Mesothelial cell of epicardium (in vitro differentiated cells): ENCODE measurements around the gene OR6P1. TPM values are rescaled to one million over a fixed set of nuclear protein-coding genes. Genes with fewer than 3 reads are reported as not detected.

Experiments
- DNase-seq, 2 experiments: peaks; one replicate each; pipeline ENCODE4 v3.0.0; 2021; ENCODE audit warnings: low spot score in 2 of 2; ENCODE audit not compliant: unreplicated experiment in 2 of 2
- H3K27ac Mint-ChIP-seq: 2 replicates; pipeline ENCODE4 v1.8.0; 2021; ENCODE audit warnings: mixed read lengths
- H3K27me3 Mint-ChIP-seq: 2 replicates; pipeline ENCODE4 v1.8.0; 2021; ENCODE audit warnings: low read depth, mixed read lengths
- H3K36me3 Mint-ChIP-seq: 2 replicates; pipeline ENCODE4 v1.8.0; 2021; ENCODE audit warnings: mixed read lengths
- H3K4me1 Mint-ChIP-seq: 2 replicates; pipeline ENCODE4 v1.8.0; 2021; ENCODE audit warnings: mixed read lengths
- H3K4me3 Mint-ChIP-seq: 2 replicates; pipeline ENCODE4 v1.8.0; 2021; ENCODE audit warnings: mild to moderate bottlenecking, moderate library complexity, mixed read lengths
- H3K9me3 Mint-ChIP-seq: 2 replicates; pipeline ENCODE4 v1.8.0; 2021; ENCODE audit warnings: mixed read lengths
- total RNA-seq: library from RNA; stranded (reverse); gene quantifications from 3 replicates; pipeline ENCODE4 v1.2.1, GENCODE V29; 2021
- TF ChIP-seq, protein P1 (sequence below): fragments of 200-600 bp; sonication (generic); IDR thresholded peaks from one replicate; pipeline ENCODE4 v1.5.0; 2021; ENCODE audit warnings: antibody characterized with exemption; ENCODE audit not compliant: unreplicated experiment

The OR6P1 gene
- total RNA-seq, 1 donor from 2014 or later, result not detected

DNA sequence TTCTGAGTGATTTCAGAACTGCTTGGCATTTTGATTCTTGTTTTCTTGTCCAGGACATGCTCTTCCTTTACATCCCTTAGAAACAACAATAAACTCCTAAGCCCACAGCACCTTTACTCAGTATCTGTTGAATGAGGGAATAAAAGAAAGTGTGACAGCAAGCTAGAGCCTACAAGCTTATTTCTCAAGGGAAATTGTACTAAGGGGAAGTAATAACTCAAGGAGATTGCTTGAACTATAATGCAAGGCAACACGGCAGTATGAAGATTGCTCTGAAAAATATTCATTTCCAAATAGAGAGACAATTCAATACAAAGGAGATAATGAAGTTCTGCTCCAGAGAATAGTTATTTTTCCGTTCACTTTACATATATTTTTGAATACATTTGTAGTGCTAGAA is 6.5 kb downstream of the OR6P1 start:
- peak overlapping the region; percentile 13 for H3K27ac Mint-ChIP-seq
- H3K4me1 Mint-ChIP-seq, result peaks cover 3% of the 10 kb centered on the region
- H3K9me3 Mint-ChIP-seq, result peaks cover 11% of the 10 kb centered on the region
- peaks cover 2% of the 10 kb centered on the region for H3K27me3 Mint-ChIP-seq
- no peaks in the 10 kb centered on the region for H3K36me3 Mint-ChIP-seq
- TF ChIP-seq, protein P1, sequence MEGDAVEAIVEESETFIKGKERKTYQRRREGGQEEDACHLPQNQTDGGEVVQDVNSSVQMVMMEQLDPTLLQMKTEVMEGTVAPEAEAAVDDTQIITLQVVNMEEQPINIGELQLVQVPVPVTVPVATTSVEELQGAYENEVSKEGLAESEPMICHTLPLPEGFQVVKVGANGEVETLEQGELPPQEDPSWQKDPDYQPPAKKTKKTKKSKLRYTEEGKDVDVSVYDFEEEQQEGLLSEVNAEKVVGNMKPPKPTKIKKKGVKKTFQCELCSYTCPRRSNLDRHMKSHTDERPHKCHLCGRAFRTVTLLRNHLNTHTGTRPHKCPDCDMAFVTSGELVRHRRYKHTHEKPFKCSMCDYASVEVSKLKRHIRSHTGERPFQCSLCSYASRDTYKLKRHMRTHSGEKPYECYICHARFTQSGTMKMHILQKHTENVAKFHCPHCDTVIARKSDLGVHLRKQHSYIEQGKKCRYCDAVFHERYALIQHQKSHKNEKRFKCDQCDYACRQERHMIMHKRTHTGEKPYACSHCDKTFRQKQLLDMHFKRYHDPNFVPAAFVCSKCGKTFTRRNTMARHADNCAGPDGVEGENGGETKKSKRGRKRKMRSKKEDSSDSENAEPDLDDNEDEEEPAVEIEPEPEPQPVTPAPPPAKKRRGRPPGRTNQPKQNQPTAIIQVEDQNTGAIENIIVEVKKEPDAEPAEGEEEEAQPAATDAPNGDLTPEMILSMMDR, result no peak
- no peak for DNase-seq
- H3K4me3 Mint-ChIP-seq, result no peak overlapping the region

DNA sequence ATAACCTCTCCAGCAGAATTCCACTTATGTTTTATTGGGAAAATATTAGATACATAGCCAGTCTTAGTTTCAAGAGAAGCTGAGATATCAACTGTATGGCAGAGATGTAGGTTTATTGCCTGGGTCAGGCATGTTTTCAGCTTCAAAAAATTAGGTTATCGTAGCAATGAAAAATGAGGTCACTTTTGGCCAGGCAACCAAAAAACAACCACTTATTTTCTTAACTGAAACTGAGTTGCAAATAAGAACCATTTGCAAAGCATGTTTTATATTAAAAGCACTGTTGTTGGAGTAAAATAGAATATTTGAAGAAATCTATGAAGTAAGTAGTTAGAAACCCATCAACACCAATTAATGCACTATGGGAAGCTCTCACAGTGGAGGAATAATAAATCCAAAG is 10.7 kb downstream of the OR6P1 start:
- Mint-ChIP-seq H3K27me3 (no peaks in the 10 kb centered on the region), H3K27ac (peak overlapping the region; percentile 21), H3K4me3 (no peak overlapping the region), H3K4me1 (peaks cover 3% of the 10 kb centered on the region), H3K36me3 (no peaks in the 10 kb centered on the region), H3K9me3 (peaks cover 3% of the 10 kb centered on the region)
- TF ChIP-seq, protein P1, result no peak
- DNase-seq, result no peak

DNA sequence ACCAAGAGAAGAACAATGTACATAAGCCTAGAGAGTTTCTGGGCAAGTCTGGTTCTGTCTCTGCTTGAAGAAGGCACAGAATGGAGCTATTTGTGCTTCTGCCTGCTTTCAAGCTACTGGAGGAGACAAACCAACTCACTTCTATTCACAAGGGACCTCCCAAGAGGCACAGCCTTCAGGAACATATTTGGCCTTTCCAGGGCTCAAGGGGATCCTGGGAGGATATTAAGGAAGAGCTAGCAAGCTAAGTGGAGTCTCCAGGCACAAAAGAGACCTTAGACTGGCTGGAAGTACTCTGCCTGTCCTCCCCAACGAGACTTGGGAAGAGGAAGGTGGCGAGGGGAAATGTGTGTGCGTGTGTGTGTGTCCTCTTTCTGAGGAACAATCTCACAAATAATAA is 16.0 kb downstream of the OR6P1 start, which contains the start of gene OR6Y1:
Gene OR6Y1, minus strand, starts transcription at position 54 of the 400 bp plus-strand sequence. CDS start 6,300 bp downstream, outside the sequence.
- Mint-ChIP-seq H3K4me1 (peaks cover under 1% of the 10 kb centered on the region), H3K27me3 (peaks cover 3% of the 10 kb centered on the region), H3K36me3 (no peaks in the 10 kb centered on the region), H3K4me3 (no peak within 1 kb of the TSS), H3K9me3 (no peaks in the 10 kb centered on the region), H3K27ac (no peak within 1 kb of the TSS)
- TF ChIP-seq, protein P1, result no peak
- no peak for DNase-seq

DNA sequence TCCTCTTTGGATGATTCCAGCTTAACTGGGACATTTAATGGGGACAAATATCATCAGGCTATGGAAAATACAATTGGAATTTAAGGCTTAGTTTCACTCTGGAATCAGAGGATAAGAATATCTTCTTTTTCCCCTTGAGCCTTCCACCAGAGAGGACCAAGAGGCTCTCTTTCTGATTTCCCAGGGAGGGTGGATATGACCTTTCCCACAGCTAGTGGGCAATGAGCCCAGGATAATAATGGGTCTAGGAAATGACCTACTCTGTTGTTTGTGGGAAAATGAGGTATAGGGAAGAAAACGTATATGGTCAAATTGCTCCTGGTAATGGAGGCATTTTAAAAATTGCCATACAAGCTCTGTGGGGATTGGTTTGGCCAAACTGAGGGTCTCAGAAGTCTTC is 18.1 kb downstream of the OR6P1 start:
- Mint-ChIP-seq H3K4me1 (peaks cover 5% of the 10 kb centered on the region), H3K27me3 (peaks cover 3% of the 10 kb centered on the region), H3K36me3 (no peaks in the 10 kb centered on the region), H3K4me3 (no peak overlapping the region), H3K27ac (no peak overlapping the region), H3K9me3 (no peaks in the 10 kb centered on the region)
- TF ChIP-seq, protein P1, result no peak
- DNase-seq, result no peak

DNA sequence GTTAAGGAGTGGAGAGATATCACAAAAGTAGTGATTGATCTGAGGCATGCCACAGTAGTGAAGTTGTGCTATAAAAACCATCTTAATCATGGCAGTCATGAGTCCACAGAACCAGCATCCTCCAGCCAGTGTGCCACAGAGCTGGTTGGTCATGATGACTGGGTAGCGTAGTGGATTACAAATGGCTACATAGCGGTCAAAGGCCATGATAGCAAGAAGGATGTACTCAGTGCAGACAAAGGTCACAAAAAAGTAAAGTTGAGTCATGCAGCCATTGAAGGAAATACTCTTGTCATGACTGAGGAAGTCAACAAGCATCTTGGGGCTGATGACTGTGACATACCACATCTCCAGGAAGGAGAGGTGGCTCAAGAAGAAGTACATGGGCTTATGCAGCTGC is 22.8 kb downstream of the OR6P1 start:
- no peak for DNase-seq
- no peak overlapping the region for H3K27ac Mint-ChIP-seq
- TF ChIP-seq, protein P1, result no peak
- no peak overlapping the region for H3K4me3 Mint-ChIP-seq
- H3K27me3 Mint-ChIP-seq, result no peaks in the 10 kb centered on the region
- H3K9me3 Mint-ChIP-seq, result no peaks in the 10 kb centered on the region
- H3K36me3 Mint-ChIP-seq, result no peaks in the 10 kb centered on the region
- peaks cover 7% of the 10 kb centered on the region for H3K4me1 Mint-ChIP-seq

DNA sequence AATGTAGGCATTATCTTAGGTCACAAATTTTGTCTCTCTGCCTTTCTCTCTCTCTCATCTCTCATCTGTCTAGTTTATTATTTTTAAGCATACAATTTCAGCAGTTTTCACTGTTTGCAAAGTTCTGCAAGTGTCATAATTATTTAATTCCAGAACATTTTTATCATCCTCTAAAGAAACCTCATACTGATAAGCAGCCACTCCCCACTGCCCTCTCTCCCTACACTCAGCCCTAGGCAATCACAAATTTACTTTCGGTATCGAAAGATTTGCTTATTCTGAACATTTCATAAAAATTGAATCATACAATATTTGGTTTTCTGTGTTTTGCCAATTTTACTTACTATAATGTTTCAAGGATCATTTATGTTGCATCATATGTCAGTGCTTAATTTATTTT is 32.8 kb downstream of the OR6P1 start:
- TF ChIP-seq, protein P1, result no peak

More for the DNA sequence above, 32.8 kb downstream of the OR6P1 start:
- H3K9me3 Mint-ChIP-seq, result no peaks in the 10 kb centered on the region
- DNase-seq, result no peak
- peaks cover 27% of the 10 kb centered on the region for H3K4me1 Mint-ChIP-seq
- no peaks in the 10 kb centered on the region for H3K36me3 Mint-ChIP-seq
- H3K27me3 Mint-ChIP-seq, result peaks cover 2% of the 10 kb centered on the region
- H3K4me3 Mint-ChIP-seq, result no peak overlapping the region
- peak overlapping the region; percentile 48 for H3K27ac Mint-ChIP-seq
